ENCODE data around the gene STMN3. TPM values are rescaled to one million over a fixed set of nuclear protein-coding genes. Genes with fewer than 3 reads are reported as not detected.
"Not testable (repeated sequence)": the region's sequence is repeated elsewhere in the genome, so short reads cannot be mapped to it uniquely, and the experiment has no call there.

Gene STMN3
- polyA plus RNA-seq, 1 of the 3 experiments (the other 2 are of a cell fraction): 111 TPM

DNA sequence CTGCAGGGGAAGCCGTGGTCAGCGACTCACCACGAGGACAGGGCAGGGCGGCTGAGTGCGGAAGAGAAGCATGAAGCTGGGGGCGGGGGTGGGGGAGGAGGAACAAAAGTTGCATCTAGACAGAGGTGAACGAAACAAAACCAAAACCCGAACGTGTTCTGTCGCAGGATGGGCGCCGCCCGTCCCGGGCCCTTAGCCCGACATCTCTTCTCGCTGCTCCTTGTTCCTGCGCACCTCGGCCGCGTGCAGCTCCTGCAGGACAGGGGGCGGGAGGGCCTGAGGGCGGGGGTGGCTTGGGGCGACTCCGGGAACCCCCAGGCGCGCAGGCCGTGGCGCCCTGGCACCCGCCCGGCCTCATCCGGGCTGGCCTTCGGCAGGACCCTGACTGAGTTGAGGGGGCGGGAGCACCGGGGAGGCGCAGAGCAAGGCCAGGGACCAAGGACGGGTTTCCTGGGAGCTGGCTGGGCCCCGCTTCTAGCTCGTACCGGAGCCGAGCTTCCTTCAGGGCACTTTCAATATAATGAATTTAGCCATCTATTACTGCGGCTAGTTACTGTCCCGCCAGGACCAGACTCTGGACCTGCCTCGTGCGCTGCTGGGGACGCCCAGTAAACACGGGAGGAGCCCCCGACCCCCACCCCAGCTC is 12.0 kb downstream of the STMN3 start:
- H2AFZ ChIP-seq (ENCODE audit: low read depth): no peak overlapping the region
- TF ChIP-seq, protein P1, sequence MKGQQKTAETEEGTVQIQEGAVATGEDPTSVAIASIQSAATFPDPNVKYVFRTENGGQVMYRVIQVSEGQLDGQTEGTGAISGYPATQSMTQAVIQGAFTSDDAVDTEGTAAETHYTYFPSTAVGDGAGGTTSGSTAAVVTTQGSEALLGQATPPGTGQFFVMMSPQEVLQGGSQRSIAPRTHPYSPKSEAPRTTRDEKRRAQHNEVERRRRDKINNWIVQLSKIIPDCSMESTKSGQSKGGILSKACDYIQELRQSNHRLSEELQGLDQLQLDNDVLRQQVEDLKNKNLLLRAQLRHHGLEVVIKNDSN (IDR thresholded peaks at IDR 0.05; ENCODE audit: borderline replicate concordance, low read depth): no peak
- TF ChIP-seq JUND (IDR thresholded peaks at IDR 0.05): no peak
- TF ChIP-seq TEAD4 (IDR thresholded peaks at IDR 0.05; ENCODE audit: borderline replicate concordance, insufficient read depth): no peak
- no peak for TF ChIP-seq TCF12 (IDR thresholded peaks at IDR 0.05)
- no peak for TF ChIP-seq FOXJ3 (CRISPR knock-in tag; IDR thresholded peaks at IDR 0.05)
- no peak for TF ChIP-seq EZH2phosphoT487 (IDR thresholded peaks at IDR 0.05; ENCODE audit: borderline replicate concordance, low read depth)
- TF ChIP-seq, protein P2, sequence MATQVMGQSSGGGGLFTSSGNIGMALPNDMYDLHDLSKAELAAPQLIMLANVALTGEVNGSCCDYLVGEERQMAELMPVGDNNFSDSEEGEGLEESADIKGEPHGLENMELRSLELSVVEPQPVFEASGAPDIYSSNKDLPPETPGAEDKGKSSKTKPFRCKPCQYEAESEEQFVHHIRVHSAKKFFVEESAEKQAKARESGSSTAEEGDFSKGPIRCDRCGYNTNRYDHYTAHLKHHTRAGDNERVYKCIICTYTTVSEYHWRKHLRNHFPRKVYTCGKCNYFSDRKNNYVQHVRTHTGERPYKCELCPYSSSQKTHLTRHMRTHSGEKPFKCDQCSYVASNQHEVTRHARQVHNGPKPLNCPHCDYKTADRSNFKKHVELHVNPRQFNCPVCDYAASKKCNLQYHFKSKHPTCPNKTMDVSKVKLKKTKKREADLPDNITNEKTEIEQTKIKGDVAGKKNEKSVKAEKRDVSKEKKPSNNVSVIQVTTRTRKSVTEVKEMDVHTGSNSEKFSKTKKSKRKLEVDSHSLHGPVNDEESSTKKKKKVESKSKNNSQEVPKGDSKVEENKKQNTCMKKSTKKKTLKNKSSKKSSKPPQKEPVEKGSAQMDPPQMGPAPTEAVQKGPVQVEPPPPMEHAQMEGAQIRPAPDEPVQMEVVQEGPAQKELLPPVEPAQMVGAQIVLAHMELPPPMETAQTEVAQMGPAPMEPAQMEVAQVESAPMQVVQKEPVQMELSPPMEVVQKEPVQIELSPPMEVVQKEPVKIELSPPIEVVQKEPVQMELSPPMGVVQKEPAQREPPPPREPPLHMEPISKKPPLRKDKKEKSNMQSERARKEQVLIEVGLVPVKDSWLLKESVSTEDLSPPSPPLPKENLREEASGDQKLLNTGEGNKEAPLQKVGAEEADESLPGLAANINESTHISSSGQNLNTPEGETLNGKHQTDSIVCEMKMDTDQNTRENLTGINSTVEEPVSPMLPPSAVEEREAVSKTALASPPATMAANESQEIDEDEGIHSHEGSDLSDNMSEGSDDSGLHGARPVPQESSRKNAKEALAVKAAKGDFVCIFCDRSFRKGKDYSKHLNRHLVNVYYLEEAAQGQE (IDR thresholded peaks at IDR 0.05; ENCODE audit: low read depth, low read length): no peak
- no peak for TF ChIP-seq SMC3 (IDR thresholded peaks at IDR 0.05; ENCODE audit: low read depth, low read length)
- no peak for TF ChIP-seq TAF1 (IDR thresholded peaks at IDR 0.05; ENCODE audit: borderline replicate concordance, low read depth, low read length)
- TF ChIP-seq RFX5 (IDR thresholded peaks at IDR 0.05; ENCODE audit: low read length): no peak
- TF ChIP-seq, protein P3, sequence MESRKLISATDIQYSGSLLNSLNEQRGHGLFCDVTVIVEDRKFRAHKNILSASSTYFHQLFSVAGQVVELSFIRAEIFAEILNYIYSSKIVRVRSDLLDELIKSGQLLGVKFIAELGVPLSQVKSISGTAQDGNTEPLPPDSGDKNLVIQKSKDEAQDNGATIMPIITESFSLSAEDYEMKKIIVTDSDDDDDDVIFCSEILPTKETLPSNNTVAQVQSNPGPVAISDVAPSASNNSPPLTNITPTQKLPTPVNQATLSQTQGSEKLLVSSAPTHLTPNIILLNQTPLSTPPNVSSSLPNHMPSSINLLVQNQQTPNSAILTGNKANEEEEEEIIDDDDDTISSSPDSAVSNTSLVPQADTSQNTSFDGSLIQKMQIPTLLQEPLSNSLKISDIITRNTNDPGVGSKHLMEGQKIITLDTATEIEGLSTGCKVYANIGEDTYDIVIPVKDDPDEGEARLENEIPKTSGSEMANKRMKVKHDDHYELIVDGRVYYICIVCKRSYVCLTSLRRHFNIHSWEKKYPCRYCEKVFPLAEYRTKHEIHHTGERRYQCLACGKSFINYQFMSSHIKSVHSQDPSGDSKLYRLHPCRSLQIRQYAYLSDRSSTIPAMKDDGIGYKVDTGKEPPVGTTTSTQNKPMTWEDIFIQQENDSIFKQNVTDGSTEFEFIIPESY (IDR thresholded peaks at IDR 0.05; ENCODE audit: borderline replicate concordance, low read depth): no peak
- no peak for TF ChIP-seq GABPA (IDR thresholded peaks at IDR 0.05; ENCODE audit: low read depth)
- H3F3A ChIP-seq (replicated peaks; ENCODE audit: insufficient read depth): no peaks in the 10 kb centered on the region
- H4K20me1 ChIP-seq (ENCODE audit: insufficient read depth): peaks cover 8% of the 10 kb centered on the region; the same call in 1 of the 2 replicates
- H3K9me2 ChIP-seq: no peaks in the 10 kb centered on the region
- no peak overlapping the region for H3K9ac ChIP-seq
- no peak for DNase-seq
- no peaks in the 10 kb centered on the region for H3K9me3 ChIP-seq
- no peaks in the 10 kb centered on the region for H3K36me3 ChIP-seq (replicated peaks in 1 of 2; ENCODE audit: control insufficient read depth in 1 of 2, insufficient read depth in 2 of 2, low read length in 1 of 2)
- no peak overlapping the region; a peak in 1 of 4 replicates for H3K27ac ChIP-seq (ENCODE audit: low read depth in 2 of 2, low read length in 1 of 2)
- H3K4me1 ChIP-seq (ENCODE audit: control insufficient read depth in 1 of 2, insufficient read depth in 2 of 2, low read depth in 1 of 2, low read length in 1 of 2): peaks cover 0 to 13% of the 10 kb centered on the region in 2 experiments; a peak in 1 of 4 replicates
- WGBS (ENCODE audit: low lambda C conversion rate): 87% methylated on average over 25 of the region's 47 CpGs
- H3K4me3 ChIP-seq (ENCODE audit: low read depth in 2 of 2, low read length in 1 of 2): no peak overlapping the region
- H3K27me3 ChIP-seq (ENCODE audit: insufficient read depth): no peaks in the 10 kb centered on the region
- ChIA-PET CTCF (interaction anchor here (0.7 to 1.3 kb wide), 6 partner anchors 12 to 333 kb away, joined by 3 to 5 read pairs (median 5); partner anchors contain the start of genes GMEB2 and STMN3), POLR2A (interaction anchor here (0.9 to 2.3 kb wide), 3 partner anchors 11 to 14 kb away, joined by 4 to 12 read pairs (median 4); partner anchors contain the start of genes GMEB2 and STMN3)
- no peaks in the 10 kb centered on the region for H3K79me2 ChIP-seq (ENCODE audit: insufficient read depth)
- H3K4me2 ChIP-seq: peak overlapping the region; percentile 60; the same call in 1 of the 2 replicates

- H3K79me2 ChIP-seq (ENCODE audit: insufficient read depth); H3K27me3 ChIP-seq (ENCODE audit: insufficient read depth); H3K4me3 ChIP-seq (ENCODE audit: low read depth in 2 of 2, low read length in 1 of 2); H3K27ac ChIP-seq (ENCODE audit: low read depth in 2 of 2, low read length in 1 of 2); H3K4me2 ChIP-seq; DNase-seq; H2AFZ ChIP-seq (ENCODE audit: low read depth); H3K9ac ChIP-seq; H3K9me2 ChIP-seq; H3F3A ChIP-seq (replicated peaks; ENCODE audit: insufficient read depth); CTCF ChIA-PET; H3K36me3 ChIP-seq (replicated peaks in 1 of 2; ENCODE audit: control insufficient read depth in 1 of 2, insufficient read depth in 2 of 2, low read length in 1 of 2); POLR2A ChIA-PET; H4K20me1 ChIP-seq (ENCODE audit: insufficient read depth); H3K9me3 ChIP-seq: not testable (repeated sequence)
- 91% methylated on average over 8 of the region's 17 CpGs for WGBS (ENCODE audit: low lambda C conversion rate)
- H3K4me1 ChIP-seq (ENCODE audit: control insufficient read depth in 1 of 2, insufficient read depth in 2 of 2, low read depth in 1 of 2, low read length in 1 of 2): peaks cover 0 to 13% of the 10 kb centered on the region in 2 experiments; a peak in 1 of 4 replicates
Observed at GRCh38 chr20:63640686-63641085, 12.5 kb downstream of the STMN3 start.
